ENCODE measurements around the gene DHRSX.

GRCh38 chrX:2237976-2238375 is 262.8 kb downstream of the DHRSX start:
- TF ChIP-seq, protein P1, sequence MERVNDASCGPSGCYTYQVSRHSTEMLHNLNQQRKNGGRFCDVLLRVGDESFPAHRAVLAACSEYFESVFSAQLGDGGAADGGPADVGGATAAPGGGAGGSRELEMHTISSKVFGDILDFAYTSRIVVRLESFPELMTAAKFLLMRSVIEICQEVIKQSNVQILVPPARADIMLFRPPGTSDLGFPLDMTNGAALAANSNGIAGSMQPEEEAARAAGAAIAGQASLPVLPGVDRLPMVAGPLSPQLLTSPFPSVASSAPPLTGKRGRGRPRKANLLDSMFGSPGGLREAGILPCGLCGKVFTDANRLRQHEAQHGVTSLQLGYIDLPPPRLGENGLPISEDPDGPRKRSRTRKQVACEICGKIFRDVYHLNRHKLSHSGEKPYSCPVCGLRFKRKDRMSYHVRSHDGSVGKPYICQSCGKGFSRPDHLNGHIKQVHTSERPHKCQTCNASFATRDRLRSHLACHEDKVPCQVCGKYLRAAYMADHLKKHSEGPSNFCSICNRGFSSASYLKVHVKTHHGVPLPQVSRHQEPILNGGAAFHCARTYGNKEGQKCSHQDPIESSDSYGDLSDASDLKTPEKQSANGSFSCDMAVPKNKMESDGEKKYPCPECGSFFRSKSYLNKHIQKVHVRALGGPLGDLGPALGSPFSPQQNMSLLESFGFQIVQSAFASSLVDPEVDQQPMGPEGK (CRISPR knock-in tag; IDR thresholded peaks at IDR 0.05; ENCODE audit: borderline replicate concordance), result no peak
- TF ChIP-seq, protein P2, sequence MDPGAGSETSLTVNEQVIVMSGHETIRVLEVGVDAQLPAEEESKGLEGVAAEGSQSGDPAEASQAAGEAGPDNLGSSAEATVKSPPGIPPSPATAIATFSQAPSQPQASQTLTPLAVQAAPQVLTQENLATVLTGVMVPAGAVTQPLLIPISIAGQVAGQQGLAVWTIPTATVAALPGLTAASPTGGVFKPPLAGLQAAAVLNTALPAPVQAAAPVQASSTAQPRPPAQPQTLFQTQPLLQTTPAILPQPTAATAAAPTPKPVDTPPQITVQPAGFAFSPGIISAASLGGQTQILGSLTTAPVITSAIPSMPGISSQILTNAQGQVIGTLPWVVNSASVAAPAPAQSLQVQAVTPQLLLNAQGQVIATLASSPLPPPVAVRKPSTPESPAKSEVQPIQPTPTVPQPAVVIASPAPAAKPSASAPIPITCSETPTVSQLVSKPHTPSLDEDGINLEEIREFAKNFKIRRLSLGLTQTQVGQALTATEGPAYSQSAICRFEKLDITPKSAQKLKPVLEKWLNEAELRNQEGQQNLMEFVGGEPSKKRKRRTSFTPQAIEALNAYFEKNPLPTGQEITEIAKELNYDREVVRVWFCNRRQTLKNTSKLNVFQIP (CRISPR knock-in tag; IDR thresholded peaks at IDR 0.05; ENCODE audit: borderline replicate concordance, low read depth), result no peak
- no peak for TF ChIP-seq RARB (CRISPR knock-in tag; IDR thresholded peaks at IDR 0.05)
- no peak for TF ChIP-seq ZFP30 (CRISPR knock-in tag; IDR thresholded peaks at IDR 0.05)
- TF ChIP-seq OSR1 (CRISPR knock-in tag; IDR thresholded peaks at IDR 0.05), result no peak
- no peak for TF ChIP-seq ZFP3 (CRISPR knock-in tag; IDR thresholded peaks at IDR 0.05)
- TF ChIP-seq ESRRG (CRISPR knock-in tag; IDR thresholded peaks at IDR 0.05), result no peak
- TF ChIP-seq GLIS3 (CRISPR knock-in tag; IDR thresholded peaks at IDR 0.05), result no peak

Measured in SK-N-SH treated with all-trans-retinoic acid at 6 μM for 48 hours (cell line).